DMS53 treated with DMSO at 0.1 percent for 48 hours (cell line): Measurements from ENCODE around the gene TMEM132E.

Experiments used
- DNase-seq: peaks from one replicate; lab custom pipeline; 2025; ENCODE audit not compliant: unreplicated experiment; lab: John Stamatoyannopoulos, UW

The TMEM132E gene

DNA sequence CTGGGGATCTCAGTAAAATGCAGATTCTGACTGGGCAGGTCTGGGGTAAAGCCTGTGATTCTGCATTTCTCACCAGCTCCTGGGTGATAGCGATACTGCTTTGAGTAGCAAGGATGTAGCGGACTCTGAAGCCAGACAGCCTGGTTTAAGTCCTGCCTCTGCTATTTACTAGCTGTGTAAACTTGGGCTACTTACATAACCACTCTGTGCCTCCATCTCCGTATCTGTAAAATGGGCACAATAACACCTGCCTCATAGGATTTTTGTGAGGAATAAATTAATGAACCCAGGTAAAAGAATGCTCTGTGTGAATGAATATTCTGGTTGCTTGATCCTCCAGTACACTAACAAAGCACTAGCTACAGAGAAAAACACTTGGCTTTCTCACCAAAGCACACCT, 54.4 kb downstream of the TMEM132E start:
- no peak for DNase-seq

GRCh38 chr17:34634551-34635160, 55.3 kb downstream of the TMEM132E start:
- DNase-seq = no peak

DNA sequence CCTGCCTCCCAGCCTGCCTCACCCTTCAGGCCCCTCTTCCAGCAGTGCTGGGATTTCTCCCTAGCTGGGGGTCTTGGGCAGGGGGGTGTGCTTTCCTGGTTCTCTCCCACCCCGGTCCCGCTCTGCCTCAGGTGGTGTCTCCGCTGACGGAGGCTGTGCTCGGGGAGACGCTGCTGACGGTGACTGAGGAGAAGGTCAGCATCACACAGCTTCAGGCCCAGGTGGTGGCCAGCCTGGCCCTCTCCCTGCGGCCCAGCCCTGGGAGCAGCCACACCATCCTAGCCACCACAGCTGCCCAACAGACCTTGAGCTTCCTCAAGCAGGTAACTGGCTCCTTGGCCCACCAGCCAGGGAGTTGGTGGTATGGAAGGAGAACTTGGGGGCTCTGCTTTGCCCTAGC, 56.5 kb downstream of the TMEM132E start:
- DNase-seq = no peak

DNA sequence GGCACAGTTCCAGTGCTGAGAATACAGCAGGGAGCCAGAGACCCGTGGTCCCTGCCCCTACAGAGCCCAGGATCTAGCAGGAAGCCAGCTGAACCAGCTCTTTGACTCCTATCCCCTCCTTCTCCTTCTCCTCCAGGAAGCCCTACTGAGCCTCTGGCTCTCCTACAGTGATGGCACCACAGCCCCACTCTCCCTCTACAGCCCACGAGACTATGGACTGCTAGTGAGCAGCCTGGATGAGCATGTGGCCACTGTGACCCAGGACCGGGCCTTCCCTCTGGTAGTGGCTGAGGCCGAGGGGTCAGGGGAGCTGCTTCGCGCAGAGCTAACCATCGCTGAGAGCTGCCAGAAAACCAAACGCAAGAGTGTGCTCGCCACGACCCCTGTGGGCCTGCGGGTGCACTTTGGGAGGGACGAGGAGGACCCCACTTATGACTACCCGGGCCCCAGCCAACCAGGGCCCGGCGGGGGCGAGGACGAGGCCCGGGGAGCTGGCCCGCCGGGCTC, 57.7 kb downstream of the TMEM132E start:
- no peak for DNase-seq

DNA sequence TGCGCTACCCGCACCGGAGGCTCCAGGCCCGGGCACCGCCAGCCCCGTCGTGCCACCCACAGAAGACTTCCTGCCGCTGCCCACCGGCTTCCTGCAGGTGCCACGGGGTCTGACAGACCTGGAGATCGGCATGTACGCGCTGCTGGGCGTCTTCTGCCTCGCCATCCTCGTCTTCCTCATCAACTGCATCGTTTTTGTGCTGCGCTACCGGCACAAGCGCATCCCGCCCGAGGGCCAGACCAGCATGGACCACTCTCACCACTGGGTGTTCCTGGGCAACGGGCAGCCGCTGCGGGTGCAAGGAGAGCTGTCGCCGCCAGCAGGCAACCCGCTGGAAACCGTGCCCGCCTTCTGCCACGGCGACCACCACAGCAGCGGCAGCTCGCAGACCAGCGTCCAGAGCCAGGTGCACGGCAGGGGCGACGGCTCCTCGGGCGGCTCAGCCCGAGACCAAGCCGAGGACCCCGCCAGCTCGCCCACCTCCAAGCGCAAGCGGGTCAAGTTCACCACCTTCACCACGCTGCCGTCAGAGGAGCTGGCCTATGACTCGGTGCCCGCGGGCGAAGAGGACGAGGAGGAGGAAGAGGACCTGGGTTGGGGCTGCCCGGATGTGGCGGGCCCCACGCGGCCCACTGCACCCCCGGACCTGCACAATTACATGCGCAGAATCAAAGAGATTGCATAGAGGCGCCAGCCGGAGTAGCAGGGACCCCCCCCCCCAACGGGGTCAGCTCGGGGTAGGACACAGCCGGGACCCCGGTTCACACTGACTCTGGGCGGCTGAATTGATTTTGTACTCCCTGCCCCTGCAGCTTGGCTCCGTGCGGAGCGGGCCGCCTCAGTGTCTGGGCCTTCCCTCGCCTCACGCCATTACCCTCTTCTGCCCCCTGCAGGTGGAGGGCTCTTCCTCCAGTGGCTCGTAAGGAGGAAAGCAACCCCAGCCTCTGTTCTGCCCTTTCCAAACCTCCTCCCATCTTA, 58.5 kb downstream of the TMEM132E start:
- no peak for DNase-seq

- no peak for DNase-seq
Observed at GRCh38 chr17:34638526-34639260, 59.3 kb downstream of the TMEM132E start.

GRCh38 chr17:34639706-34640425, 60.5 kb downstream of the TMEM132E start:
- DNase-seq = no peak

GRCh38 chr17:34641368-34641767, 62.0 kb downstream of the TMEM132E start:
- DNase-seq = no peak

GRCh38 chr17:34644941-34645550, 65.7 kb downstream of the TMEM132E start:
- no peak for DNase-seq

DNA sequence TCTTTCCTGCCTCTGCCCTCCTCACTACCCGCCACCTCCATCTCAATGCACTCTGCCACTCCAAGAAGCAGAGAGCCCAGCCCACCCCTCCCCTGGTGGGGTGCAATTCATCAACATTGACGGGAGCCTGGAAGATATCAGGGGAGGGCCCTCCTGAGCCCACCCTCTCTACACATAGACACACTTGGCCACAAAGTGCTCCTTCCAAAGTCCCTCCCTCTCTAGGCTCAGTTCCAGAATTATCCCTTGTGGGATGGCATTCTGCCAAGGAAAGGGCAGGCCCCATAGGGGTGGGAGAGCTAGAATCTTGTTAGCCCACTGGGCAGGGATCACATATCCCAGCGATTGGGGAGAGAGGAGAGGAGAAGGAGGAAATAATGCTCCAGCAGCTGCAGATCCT, 66.2 kb downstream of the TMEM132E start:
- no peak for DNase-seq

DNA sequence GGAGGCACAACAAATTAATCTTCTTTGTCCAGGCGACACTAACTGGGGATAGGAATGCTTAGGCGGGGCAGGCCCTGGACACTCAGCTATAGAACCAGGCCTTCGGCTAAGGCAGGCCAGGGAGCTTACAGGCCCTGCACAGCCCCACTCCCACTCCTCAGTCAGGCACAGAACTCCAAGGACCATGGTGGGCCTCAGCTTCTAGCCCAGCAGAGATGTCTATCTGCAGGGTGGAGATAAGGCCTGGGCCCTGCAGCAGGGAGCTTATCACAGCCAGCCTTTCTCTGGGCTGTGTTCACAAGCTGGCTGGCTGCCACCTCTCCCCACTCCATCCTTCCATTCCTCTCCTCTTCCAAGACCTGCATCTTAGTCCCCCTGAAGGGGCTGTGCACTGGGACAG, 68.1 kb downstream of the TMEM132E start:
- no peak for DNase-seq

DNA sequence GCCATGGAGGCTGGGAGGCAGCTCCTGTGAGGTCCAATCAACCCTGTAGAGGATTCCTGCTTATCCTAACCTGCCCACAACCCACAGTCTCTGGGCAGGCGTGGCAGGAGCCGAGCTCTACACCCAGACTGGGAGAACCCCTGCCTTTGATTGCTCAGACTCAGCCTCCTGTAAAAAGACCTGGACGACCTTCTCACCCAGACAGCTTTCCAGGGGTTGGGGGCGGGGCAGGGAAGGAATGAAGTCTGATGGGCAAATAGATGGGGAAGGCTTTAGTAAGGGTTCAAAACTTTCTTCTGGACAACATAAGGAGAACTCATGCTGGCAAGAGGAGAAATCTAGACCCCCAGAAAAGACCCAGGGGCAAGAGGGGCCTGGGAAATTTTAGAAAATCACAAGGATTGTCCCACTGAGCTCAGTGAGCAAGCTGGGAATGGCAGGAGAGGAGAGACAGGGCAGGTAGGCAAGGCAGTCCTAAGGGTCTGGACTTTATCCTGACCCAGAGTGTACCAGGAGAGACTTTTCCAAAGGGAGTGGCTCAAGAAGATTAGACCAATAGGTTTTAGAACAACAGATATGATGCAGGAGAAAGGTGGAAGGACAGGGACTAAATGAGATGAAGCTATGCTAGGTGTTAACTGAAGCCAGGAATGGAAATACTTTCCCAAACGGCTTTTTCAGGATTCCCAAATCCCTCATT, 70.8 kb downstream of the TMEM132E start:
- no peak for DNase-seq

DNA sequence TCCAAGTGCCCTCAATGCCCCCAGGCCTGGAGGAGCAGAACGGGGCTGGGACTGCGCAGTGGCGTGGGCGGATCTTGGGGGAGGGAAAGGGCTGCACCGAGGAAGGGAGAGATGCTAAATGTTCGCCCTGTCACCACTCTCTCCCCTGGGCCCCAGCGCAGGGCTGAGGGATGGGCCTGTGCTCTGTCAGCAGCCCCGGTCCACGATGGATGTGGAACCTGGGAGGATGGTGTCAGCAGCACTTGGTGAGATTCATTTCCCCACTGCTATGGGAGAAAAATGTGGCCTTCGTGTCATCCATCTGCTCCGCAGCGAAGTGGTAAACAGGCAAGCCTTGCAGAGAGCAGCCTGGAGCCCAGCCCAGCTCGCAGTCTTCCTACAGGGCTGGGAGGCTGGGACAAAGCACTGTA, 72.0 kb downstream of the TMEM132E start:
- no peak for DNase-seq

DNA sequence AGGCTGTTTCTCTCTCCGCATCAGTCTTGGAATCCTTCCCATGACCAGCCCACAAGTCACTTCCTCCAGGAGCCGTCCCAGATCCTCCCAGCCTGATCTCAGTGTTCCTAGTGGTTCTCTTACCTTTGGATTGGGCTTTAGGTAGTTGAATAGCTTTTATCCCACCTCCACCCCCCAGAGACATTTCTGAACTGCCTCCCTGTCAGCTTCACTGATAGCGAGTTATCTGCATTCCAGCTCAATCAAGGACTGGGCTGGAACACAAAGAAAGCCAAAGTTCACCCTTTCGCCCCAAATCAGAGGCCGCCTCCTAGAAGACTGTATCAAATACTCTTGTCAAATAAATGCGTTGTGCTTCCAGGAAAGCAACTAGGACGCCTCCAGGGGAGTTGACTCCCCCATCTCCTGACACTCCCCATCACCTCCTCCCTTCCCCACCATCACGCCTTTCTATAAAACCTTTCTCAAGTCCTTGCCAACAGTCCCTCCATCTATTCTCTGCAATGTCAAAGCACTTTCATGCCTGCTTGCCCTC, 72.7 kb downstream of the TMEM132E start:
- DNase-seq = no peak

GRCh38 chr17:34653511-34653910, 74.1 kb downstream of the TMEM132E start:
- DNase-seq = no peak

GRCh38 chr17:34654276-34654880, 75.0 kb downstream of the TMEM132E start:
- no peak for DNase-seq

- no peak for DNase-seq
Observed at GRCh38 chr17:34654881-34655276, 75.5 kb downstream of the TMEM132E start.

DNA sequence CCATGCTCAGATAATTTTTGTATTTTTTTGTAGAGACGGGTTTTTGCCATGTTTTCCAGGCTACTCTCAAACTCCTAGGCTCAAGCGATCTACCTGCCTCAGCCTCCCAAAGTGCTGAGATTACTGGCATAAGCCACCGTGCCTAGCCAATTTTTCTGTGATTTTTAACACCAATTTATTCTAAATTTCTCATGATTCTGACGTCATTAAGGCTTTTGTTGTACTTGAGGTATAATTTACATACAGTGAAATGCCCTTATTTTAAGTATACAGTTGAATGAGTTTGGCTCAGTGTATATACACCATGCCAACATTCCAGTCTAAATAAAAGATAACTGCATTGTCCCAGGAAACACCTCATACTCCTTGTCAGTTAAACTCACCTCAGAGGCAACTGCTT, 77.4 kb downstream of the TMEM132E start:
- no peak for DNase-seq
